Measurements from ENCODE around the gene TPCN2.

The TPCN2 gene

GRCh38 chr11:69037074-69037473, 11.7 kb upstream of the TPCN2 start:
- no peak for DNase-seq (ENCODE audit: low read depth in 2 of 2)

DNA sequence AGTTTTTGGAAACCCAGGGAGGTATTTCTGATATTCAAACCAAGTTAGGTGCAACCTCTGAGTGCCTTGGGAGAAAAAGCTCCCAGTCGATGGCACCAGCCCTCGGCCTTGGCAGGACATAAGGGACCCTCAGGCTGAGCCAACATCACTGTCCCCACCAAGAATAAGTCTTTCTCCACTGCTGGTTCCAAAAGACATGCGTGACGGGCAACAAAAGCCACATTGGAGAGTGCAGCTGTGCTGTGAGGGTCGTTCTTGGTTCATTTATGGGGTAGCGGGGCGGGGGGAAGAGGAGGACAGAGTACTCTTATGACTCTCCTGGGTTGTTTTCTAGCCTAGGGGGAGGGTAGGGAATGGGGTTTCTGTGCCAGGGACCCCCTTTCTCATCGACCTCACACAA, 11.2 kb upstream of the TPCN2 start:
- DNase-seq (ENCODE audit: low read depth in 2 of 2) = no peak

- DNase-seq (ENCODE audit: low read depth in 2 of 2) = no peak
Measured at GRCh38 chr11:69039501-69039900, 9.2 kb upstream of the TPCN2 start.

GRCh38 chr11:69040051-69040450, 8.7 kb upstream of the TPCN2 start:
- no peak for DNase-seq (ENCODE audit: low read depth in 2 of 2)

DNA sequence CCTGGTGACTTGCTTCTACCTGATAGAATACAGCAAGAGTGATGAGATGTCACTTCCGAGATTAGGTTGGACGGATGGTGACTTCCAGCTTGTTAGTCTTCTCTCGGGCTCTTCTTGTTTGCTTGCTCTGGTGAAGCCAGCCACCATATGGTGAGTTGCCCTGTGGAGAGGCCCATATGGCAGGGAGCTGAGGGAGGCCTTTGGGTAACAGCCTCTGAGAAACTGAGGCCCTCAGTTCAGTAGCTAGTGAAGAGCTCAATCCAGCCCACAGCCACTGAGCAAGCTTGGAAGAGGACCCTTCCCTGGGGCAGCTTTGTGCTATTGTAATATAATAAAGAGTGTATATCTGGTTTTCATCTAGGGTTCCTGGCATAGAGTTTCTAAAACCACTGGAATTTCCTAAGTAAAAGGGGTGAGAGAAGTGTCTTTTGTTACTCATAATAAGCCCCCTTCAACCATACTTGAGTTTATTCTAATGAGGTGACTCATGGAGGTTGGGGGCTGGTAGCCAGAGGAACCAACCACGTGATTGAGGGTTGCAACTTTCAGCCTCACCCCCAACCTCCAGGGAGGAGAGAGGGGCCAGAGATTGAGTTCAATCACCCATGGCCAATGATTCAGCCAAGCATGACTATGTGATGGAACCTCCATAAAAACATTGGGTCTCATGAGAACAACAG, 8.0 kb upstream of the TPCN2 start:
- DNase-seq (ENCODE audit: low read depth in 2 of 2) = no peak

GRCh38 chr11:69041516-69041915, 7.2 kb upstream of the TPCN2 start:
- no peak for DNase-seq (ENCODE audit: low read depth in 2 of 2)

DNA sequence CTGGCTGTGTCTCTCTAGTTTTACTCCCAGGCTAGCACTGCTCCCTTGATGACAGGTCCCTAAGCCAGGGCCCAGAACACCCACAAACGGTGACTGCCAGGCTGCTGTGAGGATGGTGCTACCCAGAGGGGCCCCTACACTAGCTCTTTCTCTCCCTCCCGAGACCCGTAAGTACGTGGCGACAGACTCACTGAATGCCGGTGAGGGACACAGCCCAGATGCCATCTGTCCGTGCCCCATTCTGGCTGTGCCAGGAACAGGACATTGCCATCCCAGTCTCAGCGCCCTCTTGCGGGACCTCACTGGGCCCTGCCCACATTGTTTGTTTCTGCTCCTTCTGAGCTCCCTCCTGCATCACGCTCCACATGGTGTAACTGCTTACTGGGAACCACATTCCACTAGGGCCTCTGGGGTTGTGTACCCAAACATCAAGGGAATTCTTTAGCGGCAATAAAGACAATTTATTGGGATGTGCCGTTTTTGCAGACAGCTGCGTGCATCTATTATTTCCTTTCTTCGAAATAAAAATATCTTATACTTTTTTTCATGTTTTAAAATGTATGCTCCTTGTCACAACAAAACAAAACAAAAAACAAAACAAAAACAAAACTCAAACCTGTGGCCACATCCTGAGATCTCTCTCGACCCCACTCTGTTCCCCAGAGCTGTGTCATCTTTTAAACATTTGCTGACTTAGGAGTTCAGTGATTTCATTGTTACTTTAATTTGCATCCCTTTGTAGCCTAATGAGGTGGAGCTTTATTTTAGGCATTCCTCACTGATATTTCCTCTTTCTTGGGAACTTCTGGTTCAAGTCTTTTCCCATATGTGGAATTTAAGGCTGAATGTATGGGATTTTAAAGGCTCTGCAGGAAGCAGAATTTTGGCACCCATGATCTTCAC, 4.4 kb upstream of the TPCN2 start:
- DNase-seq (ENCODE audit: low read depth in 2 of 2) = no peak

GRCh38 chr11:69048031-69048693, 570 bp upstream of the TPCN2 start:
- no peak for DNase-seq (ENCODE audit: low read depth in 2 of 2)

DNA sequence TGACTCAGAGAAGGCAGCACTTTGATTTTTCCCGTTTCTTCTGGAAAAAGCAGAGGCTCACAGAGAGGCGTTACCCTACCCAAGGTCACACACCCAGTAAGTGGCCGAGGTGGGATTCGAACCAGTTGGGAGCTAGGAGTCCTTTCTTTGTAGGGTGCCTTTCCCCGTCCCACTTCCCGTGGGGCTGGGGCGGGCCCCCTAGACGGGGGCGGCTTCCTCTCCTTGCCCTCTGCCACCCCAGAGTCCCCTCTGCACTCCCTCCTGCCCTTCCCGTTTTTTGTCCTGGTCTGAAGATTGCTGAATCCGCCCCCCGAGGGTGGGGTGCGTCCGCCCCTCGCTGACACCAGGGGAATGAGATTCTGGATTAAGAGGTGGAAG, 747 bp downstream of the TPCN2 start:
- peak in 1 of 2 donors; percentile 8 for DNase-seq (ENCODE audit: low read depth in 2 of 2)

DNA sequence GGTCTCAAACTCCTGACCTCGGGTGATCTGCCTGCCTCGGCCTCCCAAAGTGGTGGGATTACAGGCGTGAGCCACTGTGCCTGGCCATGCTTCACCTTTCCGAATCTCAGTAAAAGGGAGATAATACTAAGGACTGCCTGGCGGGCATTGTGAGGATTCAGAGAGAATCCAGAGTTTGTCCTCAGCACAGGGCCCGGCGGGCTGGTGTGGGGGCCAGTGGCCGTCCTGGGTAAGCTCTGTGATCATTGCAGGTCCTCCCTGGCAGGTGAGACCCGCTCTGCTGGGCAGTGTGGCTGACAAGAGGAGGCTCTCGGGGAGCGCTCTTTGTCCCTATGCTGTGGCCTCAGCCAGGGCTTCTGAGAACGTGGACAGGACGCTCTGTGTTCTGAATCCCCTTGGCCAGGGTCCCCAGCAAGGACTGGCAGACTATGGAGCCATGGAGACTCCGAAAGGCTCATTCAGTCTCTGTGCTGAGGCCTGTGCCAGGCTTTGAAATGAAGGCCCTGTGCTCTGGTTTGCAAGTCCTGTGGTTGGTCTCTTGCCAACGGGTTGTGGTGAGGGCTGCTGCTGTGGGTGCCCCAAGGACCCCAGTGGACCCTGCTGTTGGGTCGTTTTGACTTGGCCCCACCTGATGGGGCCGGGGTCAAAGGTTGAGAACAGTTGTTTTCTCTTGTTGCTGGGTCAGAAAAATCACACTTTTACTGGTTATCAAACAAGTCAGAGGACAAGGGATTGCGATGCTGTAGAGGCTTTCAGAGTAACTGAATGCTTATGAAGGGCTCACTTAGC, 2.1 kb downstream of the TPCN2 start:
- DNase-seq (ENCODE audit: low read depth in 2 of 2) = no peak

DNA sequence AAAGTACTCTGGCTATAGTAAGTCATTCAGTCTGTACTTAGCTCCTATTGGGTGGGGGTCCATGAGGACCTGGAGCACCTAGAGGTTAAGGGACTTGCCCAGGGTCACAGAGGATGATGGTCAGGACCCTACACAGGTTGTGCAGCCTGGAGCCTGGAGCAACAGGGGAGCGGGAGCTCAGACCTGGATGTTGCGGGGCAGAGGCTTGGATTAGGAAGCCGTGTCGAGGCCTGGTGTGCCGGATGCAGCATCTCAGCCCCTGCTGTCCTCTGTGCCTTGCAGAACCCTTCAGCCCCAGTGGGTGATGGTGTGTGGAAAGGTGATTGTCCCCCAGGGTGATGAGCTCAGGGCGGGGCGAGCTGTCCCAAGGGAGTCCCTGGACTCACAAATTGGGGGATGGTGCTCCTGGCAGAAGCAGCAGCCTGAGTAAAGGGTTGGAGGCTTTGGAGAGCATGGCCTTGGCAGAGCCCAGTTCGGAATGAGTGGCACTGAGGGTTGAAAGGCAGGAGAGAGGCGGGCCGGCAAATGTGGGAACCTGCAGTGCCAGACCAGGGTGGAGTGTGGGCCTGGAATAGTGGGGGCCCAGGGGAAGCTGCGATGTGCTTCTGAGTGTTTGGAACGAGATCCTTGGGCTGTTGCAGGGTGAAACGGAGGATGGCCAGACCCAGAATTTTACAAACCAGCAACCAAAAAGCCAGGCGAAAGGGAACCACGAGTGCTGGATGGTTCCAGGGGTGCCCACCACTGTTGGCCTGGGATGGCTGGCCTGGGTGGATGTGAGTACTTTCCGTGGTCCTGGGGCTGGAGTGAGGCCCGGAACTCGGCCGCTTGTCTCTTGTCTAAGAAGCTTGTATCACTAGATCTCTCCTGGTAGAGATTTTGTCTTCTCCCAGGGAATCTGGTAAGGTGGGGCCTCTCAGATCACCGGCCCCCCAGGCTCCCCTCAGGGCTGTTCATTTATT, 2.9 kb downstream of the TPCN2 start:
- no peak for DNase-seq (ENCODE audit: low read depth in 2 of 2)

DNA sequence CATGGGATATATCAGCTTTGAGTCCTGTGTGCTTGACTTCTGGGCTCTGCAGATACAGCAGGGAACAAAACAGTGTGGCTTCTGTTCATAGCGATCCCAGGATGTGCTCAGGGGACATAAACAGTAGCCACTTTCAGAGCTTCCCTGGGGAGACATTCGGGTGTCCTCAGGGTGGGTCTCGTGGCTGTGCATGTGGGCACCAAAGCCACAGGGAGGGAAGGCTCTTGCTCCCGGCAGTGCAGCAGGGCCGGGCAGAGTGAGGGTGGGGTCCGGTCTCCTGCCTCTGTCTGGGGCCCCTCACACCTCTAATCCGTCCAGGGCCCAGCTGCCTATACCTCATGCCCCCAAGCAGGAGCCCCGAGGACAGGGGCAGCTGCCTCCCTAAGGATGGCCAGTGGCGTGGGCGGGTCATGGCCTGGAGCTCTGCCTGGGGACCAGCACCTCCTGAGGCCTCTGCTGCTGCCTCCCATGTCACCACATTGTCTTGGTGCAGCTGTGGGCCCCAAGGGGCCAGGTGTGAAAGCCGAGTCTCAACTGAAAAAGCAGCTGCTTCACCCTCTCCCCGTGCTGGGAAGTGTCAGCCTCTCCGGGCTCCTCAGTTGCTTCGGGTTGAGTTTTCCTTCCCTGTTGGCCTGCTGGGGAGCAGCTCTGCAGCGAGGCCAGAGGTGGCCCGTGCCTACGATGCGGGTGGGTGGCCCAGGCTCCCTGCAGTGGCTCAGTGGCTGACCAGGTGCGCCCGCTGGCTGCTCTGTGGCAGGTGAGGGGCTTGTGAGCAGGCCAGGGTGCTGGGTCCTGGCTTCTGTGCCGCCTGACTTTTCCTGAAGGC, 3.8 kb downstream of the TPCN2 start:
- DNase-seq (ENCODE audit: low read depth in 2 of 2) = no peak

GRCh38 chr11:69053169-69053477, 4.4 kb downstream of the TPCN2 start:
- DNase-seq (ENCODE audit: low read depth in 2 of 2) = no peak

GRCh38 chr11:69053546-69054396, 5.0 kb downstream of the TPCN2 start:
- no peak for DNase-seq (ENCODE audit: low read depth in 2 of 2)

- DNase-seq (ENCODE audit: low read depth in 2 of 2) = no peak
Measured at GRCh38 chr11:69054397-69055211, 5.9 kb downstream of the TPCN2 start.

GRCh38 chr11:69055212-69055586, 6.5 kb downstream of the TPCN2 start:
- no peak for DNase-seq (ENCODE audit: low read depth in 2 of 2)

DNA sequence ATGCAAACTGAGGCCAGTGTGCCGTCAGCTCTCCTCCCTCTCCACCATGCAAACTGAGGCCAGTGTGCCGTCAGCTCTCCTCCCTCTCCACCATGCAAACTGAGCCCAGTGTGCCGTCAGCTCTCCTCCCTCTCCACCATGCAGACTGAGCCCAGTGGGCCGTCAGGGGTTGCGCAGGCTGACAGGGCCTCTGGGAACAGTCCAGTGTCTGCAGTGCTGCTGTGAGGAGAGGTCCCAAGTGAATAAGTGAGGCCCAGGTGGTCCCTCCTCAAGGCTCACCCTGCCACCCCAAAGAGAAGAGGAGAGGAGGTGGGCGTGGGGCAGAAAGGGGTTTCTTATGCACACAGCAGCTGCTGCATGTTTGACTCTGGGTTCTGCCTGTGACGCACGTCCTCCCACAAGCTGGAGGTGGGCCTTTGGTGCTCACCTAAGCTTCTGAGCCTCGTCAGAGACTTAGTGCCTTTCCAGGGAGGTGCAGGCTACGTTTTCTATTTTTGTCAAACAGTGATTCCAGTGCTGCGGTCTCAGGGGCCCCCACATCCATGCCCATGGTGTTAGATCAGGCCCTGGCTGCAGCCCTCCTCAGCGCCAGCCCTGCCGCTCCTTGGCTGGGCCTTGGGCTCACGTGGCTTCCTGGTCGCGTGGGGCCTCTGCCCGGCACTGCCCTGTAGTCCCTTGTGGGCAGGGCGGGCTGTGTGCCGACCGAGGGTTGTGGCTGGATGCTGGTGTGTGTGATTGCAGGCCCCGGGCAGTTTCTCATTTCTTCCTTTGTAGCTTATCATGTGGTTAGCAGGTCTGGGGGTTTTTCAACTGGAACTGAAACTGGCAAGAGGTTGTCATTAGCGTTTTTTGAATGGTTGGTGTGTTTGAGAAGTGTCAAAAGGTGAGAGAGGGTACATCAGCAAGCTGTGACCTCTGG, 7.1 kb downstream of the TPCN2 start:
- DNase-seq (ENCODE audit: low read depth in 2 of 2) = no peak
